ENCODE results near the gene COL6A2. TPM values are rescaled to one million over a fixed set of nuclear protein-coding genes. Genes with fewer than 3 reads are reported as not detected.

Gene COL6A2
- total RNA-seq, 6 experiments from 2014 or later: 17.3 to 81.7 (median 38.4) TPM

- 73% methylated on average over 23 of the region's 72 CpGs for WGBS (ENCODE audit: insufficient coverage, low coverage, low lambda C conversion rate, missing lambda C conversion rate)
- no peaks in the 10 kb centered on the region for H3K36me3 ChIP-seq
- no peak overlapping the region for H3K4me3 ChIP-seq
- H3K9me3 ChIP-seq: no peaks in the 10 kb centered on the region
- no peaks in the 10 kb centered on the region for H3K4me1 ChIP-seq
- peak in 1 of 3 donors; percentile 54 for DNase-seq
- ATAC-seq: no peak
- intact Hi-C loops (cut with DNase I): no loop called here
- no peaks in the 10 kb centered on the region for H3K27me3 ChIP-seq
- no peak overlapping the region for H3K27ac ChIP-seq
- TF ChIP-seq CTCF (IDR thresholded peaks at IDR 0.05) (no peak), POLR2A (IDR thresholded peaks at IDR 0.05) (no peak)
These were observed 64.0 kb downstream of the COL6A2 start for GRCh38 chr21:46161633-46162592.

GRCh38 chr21:46163380-46163779 is 65.5 kb downstream of the COL6A2 start:
- DNase-seq: no peak
- Histone ChIP-seq H3K36me3 (no peaks in the 10 kb centered on the region), H3K27ac (no peak overlapping the region), H3K9me3 (no peaks in the 10 kb centered on the region), H3K4me3 (no peak overlapping the region), H3K27me3 (no peaks in the 10 kb centered on the region), H3K4me1 (no peaks in the 10 kb centered on the region)
- no peak for TF ChIP-seq POLR2A (IDR thresholded peaks at IDR 0.05)
- TF ChIP-seq CTCF (IDR thresholded peaks at IDR 0.05): no peak
- no peak for ATAC-seq
- WGBS (ENCODE audit: insufficient coverage, low coverage, low lambda C conversion rate, missing lambda C conversion rate): 89% methylated on average over 4 of the region's 4 CpGs
- intact Hi-C loops (cut with DNase I): no loop called here

DNA sequence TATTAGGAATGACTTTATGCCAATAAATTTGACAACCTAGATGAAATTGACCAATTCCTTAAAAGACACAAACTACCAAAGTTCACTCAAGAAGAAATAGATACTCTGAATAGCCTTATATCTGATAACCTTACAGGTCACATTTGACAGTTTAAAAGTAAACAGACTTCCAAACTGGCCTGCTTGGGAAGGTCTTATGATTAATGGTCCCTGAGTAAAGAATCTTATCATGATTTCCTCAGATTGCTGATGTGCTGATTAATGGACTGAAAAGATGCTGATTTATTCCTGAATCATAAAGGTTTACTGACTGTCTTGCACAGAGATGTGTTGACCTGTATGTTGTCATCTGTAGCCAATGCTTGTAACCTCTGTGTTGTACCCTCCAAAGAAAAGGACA is 67.2 kb downstream of the COL6A2 start:
- Histone ChIP-seq H3K27ac (no peak overlapping the region), H3K36me3 (no peaks in the 10 kb centered on the region), H3K4me1 (no peaks in the 10 kb centered on the region), H3K27me3 (no peaks in the 10 kb centered on the region), H3K9me3 (no peaks in the 10 kb centered on the region), H3K4me3 (no peak overlapping the region)
- TF ChIP-seq CTCF (IDR thresholded peaks at IDR 0.05) (no peak), POLR2A (IDR thresholded peaks at IDR 0.05) (no peak)
- ATAC-seq (no peak), DNase-seq (no peak)
- intact Hi-C loops (cut with DNase I): no loop called here

GRCh38 chr21:46168238-46168637 is 70.3 kb downstream of the COL6A2 start:
- DNase-seq: no peak
- no peak for TF ChIP-seq CTCF (IDR thresholded peaks at IDR 0.05)
- TF ChIP-seq POLR2A (IDR thresholded peaks at IDR 0.05): no peak
- Histone ChIP-seq H3K4me3 (no peak overlapping the region), H3K4me1 (no peaks in the 10 kb centered on the region), H3K36me3 (no peaks in the 10 kb centered on the region), H3K27me3 (no peaks in the 10 kb centered on the region), H3K27ac (no peak overlapping the region), H3K9me3 (no peaks in the 10 kb centered on the region)
- WGBS (ENCODE audit: insufficient coverage, low coverage, low lambda C conversion rate, missing lambda C conversion rate): 50% methylated on average over 6 of the region's 14 CpGs
- peak in 1 of 4 donors; percentile 13 for ATAC-seq
- intact Hi-C loops (cut with DNase I): no loop called here

All from right lobe of liver (tissue), 6 donors.